CD4-positive, alpha-beta T cell treated with Interleukin-17A for 4 hours (primary cell): ENCODE results near the gene TENM4.

Source experiments
- DNase-seq: peaks from one replicate; pipeline ENCODE4 v3.0.0-alpha.2; 2020; ENCODE audit warnings: mixed read lengths

TENM4 gene

DNA sequence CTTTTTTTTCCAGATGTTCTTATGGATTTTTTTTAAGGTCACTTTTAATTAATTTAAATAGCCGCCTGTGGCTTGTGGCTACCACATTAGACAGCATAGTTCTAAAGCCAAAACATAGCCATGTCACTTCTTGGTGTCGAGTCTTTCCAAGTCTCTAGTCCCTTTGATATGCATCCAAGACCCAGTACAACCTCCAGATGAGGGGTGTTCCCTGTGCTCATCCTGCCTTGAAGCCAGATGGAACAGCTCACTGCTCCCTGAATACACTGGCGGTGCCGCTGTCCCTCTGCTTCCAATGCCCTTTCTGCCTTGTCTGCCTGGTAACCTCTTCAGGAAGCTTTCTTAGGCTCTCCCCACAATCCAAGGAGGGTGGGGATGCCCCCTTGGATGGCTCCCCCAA lies 338.0 kb downstream of the TENM4 start:
- DNase-seq, result no peak

- no peak for DNase-seq
Observed at GRCh38 chr11:79101656-79102055, 339.2 kb downstream of the TENM4 start.

DNA sequence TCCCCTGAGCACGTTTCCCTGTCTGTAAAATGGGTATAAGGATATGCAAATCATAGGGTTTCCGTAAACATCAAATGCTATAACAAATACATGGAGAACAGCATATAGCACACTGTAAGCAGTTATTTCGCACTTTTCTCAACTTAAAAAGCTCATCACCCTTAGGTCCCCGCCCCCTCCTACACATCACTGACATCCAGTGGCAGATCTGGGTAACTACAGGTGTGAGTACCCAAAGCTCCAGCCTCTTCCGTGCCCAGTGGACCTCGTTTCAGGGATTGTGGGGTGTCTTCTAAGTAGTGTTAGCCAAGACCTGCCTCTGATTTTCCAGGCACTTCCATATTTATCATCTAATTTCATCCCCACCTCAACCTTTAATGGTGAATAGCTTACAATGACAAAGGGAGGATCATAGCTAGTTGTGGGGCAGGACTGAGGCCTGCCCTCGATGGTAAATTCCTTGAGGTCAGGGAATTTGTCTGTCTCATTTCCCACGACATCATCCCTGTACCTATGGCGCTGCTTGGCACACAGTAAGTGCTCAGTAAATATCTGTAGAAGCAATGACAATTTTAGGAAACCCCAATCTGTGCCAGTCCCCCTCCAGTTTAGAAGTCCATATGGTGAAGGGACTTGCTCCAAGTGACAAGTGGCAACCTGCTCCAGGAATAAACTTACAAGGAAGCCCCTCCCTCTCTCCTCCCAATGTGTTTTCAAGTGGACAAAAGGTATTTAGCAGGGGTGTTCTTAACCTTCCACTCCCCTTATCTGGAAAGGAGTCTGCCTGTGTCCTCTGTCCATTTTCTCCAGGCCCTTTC lies 340.5 kb downstream of the TENM4 start:
- DNase-seq, result no peak

DNA sequence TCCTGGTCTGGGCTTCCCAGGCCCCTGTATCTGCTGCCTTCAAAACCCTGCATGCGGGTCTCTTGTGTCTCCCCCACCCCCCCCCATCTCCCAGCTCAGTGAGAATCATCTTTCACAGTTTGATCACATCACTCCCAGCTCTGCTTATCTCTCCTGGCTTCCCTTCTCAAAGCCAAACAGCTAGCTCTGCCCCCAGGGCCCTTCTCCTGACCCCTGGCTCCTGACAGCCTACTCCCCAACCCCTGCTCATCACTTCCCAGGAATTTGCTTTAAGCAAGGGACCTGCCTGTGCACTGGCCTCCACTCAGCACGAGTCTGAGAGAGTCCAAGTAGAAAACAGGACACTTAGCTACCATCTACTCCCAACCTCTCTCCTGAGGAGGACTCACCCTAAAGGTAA lies 342.7 kb downstream of the TENM4 start:
- no peak for DNase-seq

GRCh38 chr11:79097246-79097875 lies 343.5 kb downstream of the TENM4 start:
- DNase-seq, result no peak

DNA sequence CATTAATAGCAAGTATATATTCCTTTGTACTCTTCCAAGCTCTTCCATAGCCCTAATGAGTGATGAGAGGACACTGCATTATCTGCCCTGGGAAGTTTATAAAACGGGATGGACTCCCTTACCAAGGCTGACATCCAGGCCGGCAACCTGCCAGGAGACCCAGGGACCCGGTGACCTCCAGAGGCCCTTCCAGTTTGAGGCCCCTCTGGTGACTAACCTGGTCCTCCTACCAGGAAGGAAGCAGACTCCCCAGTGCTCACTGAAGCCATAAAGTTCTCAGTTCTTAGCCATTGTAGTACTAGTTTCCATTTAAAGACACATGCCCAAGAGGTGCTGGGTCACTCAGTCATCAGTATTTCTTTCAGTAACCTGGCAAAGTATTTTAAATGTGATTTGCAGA lies 345.4 kb downstream of the TENM4 start:
- no peak for DNase-seq

DNA sequence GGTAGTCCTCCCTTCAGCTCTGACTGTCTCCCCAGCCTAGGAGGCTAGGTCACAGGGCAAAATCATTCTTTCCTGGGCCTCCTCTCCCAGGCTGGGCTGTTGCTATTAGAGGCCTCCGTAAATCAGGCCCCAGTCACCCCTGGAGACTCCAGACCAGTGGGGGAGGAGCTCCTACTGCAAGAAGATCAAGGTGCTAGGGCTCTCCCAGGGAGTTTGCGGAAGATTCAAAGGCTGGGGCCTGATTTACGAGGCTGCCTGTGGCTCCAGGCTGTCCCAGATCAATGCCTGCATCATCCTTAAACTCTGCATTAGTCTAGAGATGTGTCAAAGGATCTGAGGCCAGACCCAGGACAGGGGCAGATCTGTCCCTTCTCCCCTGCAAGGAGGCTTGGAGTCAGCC lies 346.2 kb downstream of the TENM4 start:
- DNase-seq, result no peak

GRCh38 chr11:79092791-79093353 lies 348.0 kb downstream of the TENM4 start:
- no peak for DNase-seq

DNA sequence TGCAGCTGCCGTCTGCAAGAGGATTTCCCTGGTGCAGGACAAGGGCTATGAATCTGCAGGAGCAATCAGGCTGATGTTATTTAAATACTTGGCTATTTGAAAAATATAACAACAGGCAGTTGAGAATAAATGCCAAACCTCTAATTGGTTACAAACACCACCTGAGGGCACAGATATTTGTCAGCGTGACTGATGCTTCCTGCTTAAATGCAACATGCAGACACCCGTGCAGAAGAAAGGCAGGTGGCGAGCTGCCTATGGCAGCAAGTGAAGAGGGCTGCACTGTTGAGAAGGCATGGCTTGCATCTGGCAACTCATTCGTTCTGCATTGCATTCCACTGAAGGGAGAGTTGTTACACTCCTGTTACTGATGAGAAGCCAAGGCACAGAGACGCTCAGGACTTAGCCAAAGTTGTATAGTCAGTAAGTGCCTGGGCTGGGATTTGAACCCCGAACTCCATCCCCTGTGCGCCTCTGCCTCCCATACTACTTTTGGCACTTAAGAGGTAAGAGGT lies 350.6 kb downstream of the TENM4 start:
- DNase-seq, result no peak

DNA sequence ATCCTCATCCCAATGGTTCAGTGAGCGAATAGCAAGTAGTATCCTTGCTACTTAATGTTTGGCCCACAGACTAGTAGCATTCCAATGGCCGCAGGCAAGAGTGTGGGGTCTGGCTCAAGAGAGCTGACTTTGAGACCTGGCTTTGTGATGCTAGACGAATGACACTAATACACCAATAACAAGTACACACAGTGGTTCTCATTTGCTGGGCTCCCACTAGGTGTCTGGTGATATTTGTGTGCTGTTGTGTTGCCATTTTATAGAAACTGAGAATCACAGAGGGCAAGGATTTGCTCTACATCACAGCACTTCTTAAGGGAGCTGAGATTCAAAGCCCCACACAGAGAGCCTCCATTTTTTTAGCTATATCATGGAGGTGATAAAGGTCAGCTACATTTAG lies 351.2 kb downstream of the TENM4 start:
- DNase-seq, result no peak

- no peak for DNase-seq
Observed at GRCh38 chr11:79088967-79089366, 351.9 kb downstream of the TENM4 start.

DNA sequence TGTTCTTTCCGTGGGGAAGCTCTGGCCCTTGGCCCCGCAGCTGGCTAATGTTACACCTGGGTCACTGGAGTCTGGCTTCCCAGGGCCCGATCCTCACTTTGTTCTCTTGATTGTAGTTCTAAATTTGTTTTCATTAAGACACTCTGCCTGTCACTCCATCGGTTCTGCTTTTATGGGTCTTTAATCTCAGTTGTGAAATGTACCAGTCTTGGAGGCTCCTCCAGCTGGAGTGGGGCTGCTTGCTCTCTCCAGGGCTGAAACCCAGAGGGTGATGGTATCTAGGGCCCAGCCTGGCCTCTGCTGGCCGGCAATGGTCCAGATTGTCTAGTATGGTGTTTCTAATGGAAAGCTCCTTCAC lies 352.9 kb downstream of the TENM4 start:
- DNase-seq, result no peak

- no peak for DNase-seq
Observed at GRCh38 chr11:79087238-79087960, 353.4 kb downstream of the TENM4 start.

GRCh38 chr11:79086056-79086455 lies 354.8 kb downstream of the TENM4 start:
- no peak for DNase-seq

DNA sequence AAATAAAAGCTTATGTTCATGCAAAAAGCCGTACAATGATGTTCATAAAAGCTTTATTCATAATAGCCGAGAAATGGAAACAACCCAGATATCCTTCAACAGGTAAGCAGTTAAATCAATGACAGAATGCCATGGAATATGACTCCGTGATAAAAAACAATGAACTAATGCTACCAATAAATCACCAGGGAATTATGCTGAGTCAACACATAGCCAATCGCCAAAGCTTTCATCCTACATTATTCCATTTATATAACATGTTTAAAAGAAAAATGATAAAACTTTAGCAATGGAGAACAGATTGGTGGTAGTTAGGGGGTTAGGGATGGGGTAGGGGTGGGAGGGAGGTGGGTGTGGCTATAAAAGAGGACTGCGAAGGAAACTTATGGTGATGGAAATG lies 356.4 kb downstream of the TENM4 start:
- no peak for DNase-seq

DNA sequence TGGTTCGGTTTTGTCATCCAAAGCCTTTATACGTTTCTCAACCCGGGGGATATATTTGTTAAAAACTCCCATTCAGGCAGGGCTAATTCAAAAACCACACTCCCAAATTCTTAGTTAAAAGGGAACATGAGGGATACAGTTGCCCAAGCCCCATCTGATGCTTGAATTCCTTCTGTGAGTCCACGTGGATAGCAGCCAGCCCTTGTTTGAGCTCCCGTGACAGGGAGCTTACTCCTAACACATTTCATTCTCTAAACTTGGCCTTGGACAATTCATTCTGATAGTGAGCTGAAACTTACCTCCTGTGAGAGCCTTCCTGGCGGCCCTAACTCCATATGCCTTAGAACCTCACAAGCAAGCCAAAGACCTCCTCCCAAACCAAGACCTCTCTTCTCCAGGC lies 357.5 kb downstream of the TENM4 start:
- DNase-seq, result no peak

- no peak for DNase-seq
Observed at GRCh38 chr11:79082907-79083306, 357.9 kb downstream of the TENM4 start.

- DNase-seq, result no peak
Observed at GRCh38 chr11:79082280-79082679, 358.6 kb downstream of the TENM4 start.

GRCh38 chr11:79081471-79082031 lies 359.3 kb downstream of the TENM4 start:
- DNase-seq, result no peak

DNA sequence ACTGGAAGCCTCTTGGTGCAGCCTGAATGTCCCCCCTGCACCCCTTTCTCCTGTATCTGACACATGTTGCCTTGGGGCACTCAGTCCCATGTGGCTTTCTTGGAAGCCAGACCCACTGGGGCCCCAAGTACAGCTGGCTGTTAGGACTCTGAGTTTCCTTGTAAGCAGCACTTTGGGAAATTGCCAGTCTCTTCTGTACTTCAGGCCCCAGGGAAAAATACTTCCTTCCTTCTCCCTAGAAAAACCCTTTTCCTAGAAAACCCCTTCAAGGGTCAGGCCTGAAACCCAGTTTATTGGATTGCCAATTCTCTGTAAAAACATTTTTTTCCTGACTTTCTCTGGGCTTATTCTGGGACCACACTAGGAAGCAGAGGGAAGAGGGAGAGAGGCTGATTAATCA lies 360.3 kb downstream of the TENM4 start:
- no peak for DNase-seq

DNA sequence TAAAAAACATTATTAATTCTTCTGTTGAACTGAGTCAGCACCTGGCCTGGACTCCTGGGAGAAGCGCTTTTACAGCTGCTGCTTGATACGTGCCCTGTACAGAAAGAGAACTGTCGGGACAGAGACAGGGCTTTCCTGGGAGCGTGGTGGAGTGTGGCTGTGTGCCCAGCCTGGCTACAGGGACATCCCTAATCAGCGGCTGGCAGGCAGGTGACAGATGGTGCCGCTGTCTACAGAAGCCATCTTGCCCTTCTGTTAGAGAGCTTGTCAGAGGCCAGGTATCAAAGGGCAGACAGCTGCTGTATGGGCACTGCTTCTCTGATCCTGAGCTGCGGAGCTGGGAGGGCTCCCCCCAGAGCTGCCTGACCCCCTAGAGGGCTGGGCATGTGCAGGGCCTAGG lies 361.8 kb downstream of the TENM4 start:
- DNase-seq, result no peak

DNA sequence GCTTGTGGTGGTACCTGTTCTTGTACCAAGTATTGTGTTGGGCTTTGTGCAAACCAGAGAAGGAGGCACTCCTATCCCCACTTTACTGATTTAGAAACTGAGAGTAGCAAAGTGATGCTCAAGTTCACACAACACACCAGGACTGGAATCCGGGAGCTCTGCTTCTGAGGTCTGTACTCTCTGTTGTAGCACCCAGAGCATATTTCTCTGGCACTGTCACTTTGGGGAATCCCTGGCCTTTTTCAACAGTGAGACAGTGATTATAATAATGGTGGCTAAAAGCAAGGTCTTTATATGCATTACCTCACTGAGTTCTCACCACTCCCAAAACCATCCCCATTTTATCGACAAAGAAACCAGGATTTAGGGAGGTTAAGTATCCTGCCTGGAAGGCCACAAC lies 362.4 kb downstream of the TENM4 start:
- DNase-seq, result no peak

- DNase-seq, result no peak
Observed at GRCh38 chr11:79077702-79078330, 363.0 kb downstream of the TENM4 start.
